ENCODE measurements around the gene RNH1. TPM values are rescaled to one million over a fixed set of nuclear protein-coding genes. Genes with fewer than 3 reads are reported as not detected.
A peak's percentile ranks its signal among the peaks of the same experiment; 100 is the strongest.

Gene RNH1
- total RNA-seq, 2 experiments from 2014 or later = 65.5 to 65.7 TPM

DNA sequence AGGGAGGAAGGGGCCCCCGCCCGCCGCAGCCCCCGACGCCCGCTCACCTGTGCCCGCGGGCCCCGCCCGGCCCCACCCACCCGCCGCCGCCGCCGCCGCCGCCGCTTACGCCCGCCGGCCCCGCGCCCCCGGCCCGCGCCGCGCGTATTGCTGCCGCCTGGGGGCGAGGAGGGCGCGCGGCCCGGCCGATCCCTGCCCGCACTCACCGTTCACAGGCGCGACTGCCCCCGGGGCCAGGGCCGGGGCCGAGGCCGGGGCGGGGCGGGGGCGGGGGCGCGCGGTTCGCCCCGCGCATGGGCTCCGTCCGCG, 28.1 kb upstream of the RNH1 start:
- Histone ChIP-seq H2AFZ (ENCODE audit: low read length) (no peak overlapping the region), H3K4me3 (ENCODE audit: low read depth, low read length, poor library complexity, severe bottlenecking) (peak overlapping the region; percentile 94), H3K9me2 (ENCODE audit: insufficient read depth, low read length) (no peaks in the 10 kb centered on the region), H3K9me3 (ENCODE audit: low read length) (no peaks in the 10 kb centered on the region), H3K4me2 (ENCODE audit: low read length) (peak overlapping the region; percentile 92), H3K4me1 (ENCODE audit: insufficient read depth, low read length, poor library complexity, severe bottlenecking) (peaks cover 32% of the 10 kb centered on the region), H4K20me1 (ENCODE audit: insufficient read depth, low read length) (no peaks in the 10 kb centered on the region), H3K36me3 (ENCODE audit: insufficient read depth, low read length) (peaks cover 17% of the 10 kb centered on the region; the same call in 1 of the 2 replicates), H3K27ac (ENCODE audit: low read depth, low read length, poor library complexity, severe bottlenecking) (peak overlapping the region; percentile 34), H3K79me2 (ENCODE audit: insufficient read depth, low read depth, low read length) (no peaks in the 10 kb centered on the region)
- no TSS peak for BruUV-seq (replicated peaks)
- CTCF ChIA-PET (ENCODE audit: unreplicated experiment) = no interaction called here
- intact Hi-C loops (cut with micrococcal nuclease; ENCODE audit: unreplicated experiment) = loop anchor here (5.0 kb wide), 1 partner anchor 88 kb away; no protein-coding TSS in a partner anchor
- DNase-seq (ENCODE audit: low spot score) = no peak
- TF ChIP-seq, protein P1, sequence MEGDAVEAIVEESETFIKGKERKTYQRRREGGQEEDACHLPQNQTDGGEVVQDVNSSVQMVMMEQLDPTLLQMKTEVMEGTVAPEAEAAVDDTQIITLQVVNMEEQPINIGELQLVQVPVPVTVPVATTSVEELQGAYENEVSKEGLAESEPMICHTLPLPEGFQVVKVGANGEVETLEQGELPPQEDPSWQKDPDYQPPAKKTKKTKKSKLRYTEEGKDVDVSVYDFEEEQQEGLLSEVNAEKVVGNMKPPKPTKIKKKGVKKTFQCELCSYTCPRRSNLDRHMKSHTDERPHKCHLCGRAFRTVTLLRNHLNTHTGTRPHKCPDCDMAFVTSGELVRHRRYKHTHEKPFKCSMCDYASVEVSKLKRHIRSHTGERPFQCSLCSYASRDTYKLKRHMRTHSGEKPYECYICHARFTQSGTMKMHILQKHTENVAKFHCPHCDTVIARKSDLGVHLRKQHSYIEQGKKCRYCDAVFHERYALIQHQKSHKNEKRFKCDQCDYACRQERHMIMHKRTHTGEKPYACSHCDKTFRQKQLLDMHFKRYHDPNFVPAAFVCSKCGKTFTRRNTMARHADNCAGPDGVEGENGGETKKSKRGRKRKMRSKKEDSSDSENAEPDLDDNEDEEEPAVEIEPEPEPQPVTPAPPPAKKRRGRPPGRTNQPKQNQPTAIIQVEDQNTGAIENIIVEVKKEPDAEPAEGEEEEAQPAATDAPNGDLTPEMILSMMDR (conservative IDR thresholded peaks at IDR 0.05; ENCODE audit: low read length) = no peak
- no peak for TF ChIP-seq EZH2phosphoT487 (IDR thresholded peaks at IDR 0.05; ENCODE audit: borderline replicate concordance, low read depth, low read length)
- POLR2A ChIA-PET = no interaction called here

GRCh38 chr11:534396-535209, 27.6 kb upstream of the RNH1 start:
- Histone ChIP-seq H4K20me1 (ENCODE audit: insufficient read depth, low read length) (no peaks in the 10 kb centered on the region), H2AFZ (ENCODE audit: low read length) (no peak overlapping the region), H3K4me1 (ENCODE audit: insufficient read depth, low read length, poor library complexity, severe bottlenecking) (peaks cover 32% of the 10 kb centered on the region), H3K36me3 (ENCODE audit: insufficient read depth, low read length) (peaks cover 17% of the 10 kb centered on the region; the same call in 1 of the 2 replicates), H3K9me3 (ENCODE audit: low read length) (no peaks in the 10 kb centered on the region), H3K4me3 (ENCODE audit: low read depth, low read length, poor library complexity, severe bottlenecking) (peak overlapping the region; percentile 94), H3K4me2 (ENCODE audit: low read length) (peak overlapping the region; percentile 92), H3K27ac (ENCODE audit: low read depth, low read length, poor library complexity, severe bottlenecking) (peak overlapping the region; percentile 34), H3K9me2 (ENCODE audit: insufficient read depth, low read length) (no peaks in the 10 kb centered on the region), H3K79me2 (ENCODE audit: insufficient read depth, low read depth, low read length) (no peaks in the 10 kb centered on the region)
- no TSS peak for BruUV-seq (replicated peaks)
- TF ChIP-seq, protein P1 (conservative IDR thresholded peaks at IDR 0.05; ENCODE audit: low read length) = 0 out of 2 replicates have a peak, but pooled peaks have one; percentile 26
- no peak for TF ChIP-seq EZH2phosphoT487 (IDR thresholded peaks at IDR 0.05; ENCODE audit: borderline replicate concordance, low read depth, low read length)
- peak; percentile 54 for DNase-seq (ENCODE audit: low spot score)
- POLR2A ChIA-PET = interaction anchor here (0.5 kb wide), 1 partner anchor 12 kb away, joined by 3 read pairs; no protein-coding TSS in a partner anchor
- intact Hi-C loops (cut with micrococcal nuclease; ENCODE audit: unreplicated experiment) = loop anchor here (5.0 kb wide), 1 partner anchor 87 kb away; no protein-coding TSS in a partner anchor
- CTCF ChIA-PET (ENCODE audit: unreplicated experiment) = no interaction called here

Data from OCI-LY7 (cell line).